Measurements from ENCODE around the gene PLAC9.
A peak's percentile ranks its signal among the peaks of the same experiment; 100 is the strongest.

Gene PLAC9

GRCh38 chr10:80186364-80187012, 54.0 kb downstream of the PLAC9 start:
- no peak for DNase-seq

DNA sequence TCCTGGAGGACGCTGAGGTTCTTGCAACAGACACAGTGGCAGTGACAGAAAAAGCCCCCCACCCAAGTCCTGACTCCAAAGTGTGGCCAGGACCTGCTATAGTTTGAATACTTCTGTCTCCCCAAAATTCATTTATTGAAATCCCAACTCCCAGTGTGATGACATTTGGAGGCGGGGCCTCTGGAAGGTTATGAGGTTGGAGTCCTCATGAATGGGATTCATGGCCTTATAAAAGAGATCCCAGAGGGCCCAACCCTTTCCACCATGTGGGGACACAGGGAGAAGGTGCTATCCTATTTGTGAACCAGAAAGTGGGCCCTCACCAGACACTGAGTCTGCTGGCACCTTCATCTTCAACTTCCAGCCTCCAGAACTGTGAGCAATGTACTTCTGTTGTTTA, 54.5 kb downstream of the PLAC9 start:
- DNase-seq = no peak

DNA sequence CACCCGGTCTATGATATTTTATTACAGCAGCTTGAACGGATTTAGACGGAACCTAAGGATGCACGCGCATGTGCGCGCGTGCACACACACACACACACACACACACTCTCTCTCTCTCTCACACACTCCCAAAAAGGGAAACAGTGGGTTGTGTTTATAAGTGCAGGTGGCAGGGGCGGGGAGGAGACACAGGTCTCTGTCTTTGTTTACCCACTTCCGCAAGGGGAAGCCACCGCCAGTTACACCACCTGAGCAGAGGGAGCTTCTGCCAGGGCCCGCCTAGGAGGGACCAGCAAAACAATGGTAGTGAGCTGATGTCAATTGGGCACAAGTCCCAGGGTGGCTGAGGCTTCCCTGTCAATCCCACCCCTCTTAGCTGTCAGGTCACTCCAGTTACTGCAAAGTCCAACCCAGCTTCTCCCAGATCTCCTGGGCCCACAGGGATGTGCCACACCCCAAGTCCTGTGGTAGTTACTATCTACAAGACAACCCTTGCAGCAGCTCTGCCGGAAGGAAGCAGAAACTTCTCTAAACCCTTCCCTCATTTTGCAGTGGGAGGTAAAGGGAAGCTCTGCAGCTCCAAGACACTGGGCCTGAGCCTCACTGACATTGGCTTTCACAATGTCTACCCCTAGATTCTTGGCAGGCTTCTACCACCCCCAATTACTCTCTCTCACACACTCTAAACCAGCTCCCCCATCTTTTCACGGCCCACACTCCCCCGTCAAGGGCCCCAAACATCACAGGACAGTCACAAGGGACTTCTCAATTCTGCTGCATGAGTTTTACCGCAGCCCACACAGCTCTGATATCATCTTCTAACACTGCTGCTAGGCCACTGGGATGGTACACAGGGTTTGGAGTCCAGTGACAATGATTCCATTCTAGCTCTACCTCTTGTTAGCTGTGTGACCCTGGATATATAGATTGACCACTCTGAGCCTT, 55.2 kb downstream of the PLAC9 start:
- DNase-seq = peak; percentile 94

DNA sequence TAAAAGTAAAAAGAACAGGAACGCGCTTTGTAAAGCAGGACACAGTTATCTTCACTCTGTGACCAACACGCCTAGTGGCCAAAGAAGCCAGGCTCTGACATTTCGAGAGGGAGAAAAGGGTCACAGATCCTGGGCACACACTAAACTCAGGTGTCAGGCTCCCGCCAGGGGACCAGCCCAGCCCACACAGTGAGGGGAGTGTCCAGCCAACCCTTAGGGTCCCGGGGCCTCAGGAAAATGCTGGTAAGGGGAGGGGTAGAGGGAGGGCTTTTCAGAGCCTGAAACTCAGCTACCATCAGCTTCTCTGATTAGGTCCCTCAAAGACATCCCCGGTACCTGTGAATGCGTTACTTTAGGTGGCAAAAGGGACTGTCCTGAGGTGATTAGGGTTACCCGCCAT, 56.2 kb downstream of the PLAC9 start:
- DNase-seq = no peak

DNA sequence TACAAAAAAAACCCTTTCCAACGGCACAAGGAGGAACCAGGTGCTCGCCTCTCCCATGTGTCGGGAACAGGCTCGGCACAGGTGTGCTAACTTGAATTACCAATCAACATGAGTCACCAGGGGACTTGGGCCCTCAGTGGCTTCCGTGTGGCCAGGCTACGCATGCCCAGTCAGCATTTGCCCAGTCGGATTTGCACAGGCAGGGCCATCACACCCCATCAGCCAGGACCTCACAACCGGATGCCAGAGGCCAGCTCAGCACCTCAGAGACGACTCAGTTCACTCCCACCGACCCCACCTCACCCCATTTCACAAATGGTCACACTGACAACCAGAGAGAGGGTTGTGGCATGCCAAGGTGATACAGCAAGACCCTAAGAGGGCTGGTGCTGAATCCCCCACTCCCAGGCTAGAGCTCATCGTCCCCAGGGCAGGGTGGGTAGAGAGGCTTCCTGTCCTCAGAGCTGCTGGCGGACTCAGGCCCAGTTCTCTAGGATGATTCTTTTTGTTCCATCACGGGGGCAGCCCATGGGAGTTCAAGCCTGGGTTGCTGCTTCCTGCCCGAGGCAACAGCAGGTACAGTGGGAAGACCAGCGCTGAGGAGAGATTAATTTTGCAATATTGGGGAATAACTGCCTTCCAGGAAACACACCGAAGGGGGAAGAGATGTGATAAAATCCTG, 59.2 kb downstream of the PLAC9 start:
- DNase-seq = peak; percentile 40

- DNase-seq = no peak
Measured at GRCh38 chr10:80192553-80192952, 60.0 kb downstream of the PLAC9 start.

- DNase-seq = no peak
Measured at GRCh38 chr10:80194373-80195045, 62.0 kb downstream of the PLAC9 start.

Data from CD4-positive, alpha-beta T cell treated with Interleukin-4 for 4 hours (primary cell).